HL-60 (cell line): ENCODE data around the gene PWWP2B.

Experiments used
- DNase-seq, 2 experiments: peaks; one replicate each; pipeline ENCODE4 v3.0.0-alpha.2; 2010 to 2020; ENCODE audit warnings: low read depth in 1 of 2, low spot score in 1 of 2
- H3K27ac ChIP-seq: fragments of 250-450 bp; sonication (Bioruptor Pico); replicated peaks from 2 replicates; pipeline ENCODE4 v1.5.1; 2020; ENCODE audit warnings: mild to moderate bottlenecking, moderate library complexity
- H3K27me3 ChIP-seq: fragments of 250-450 bp; sonication (Bioruptor Pico); 2 replicates; pipeline ENCODE4 v1.5.1; 2021; ENCODE audit warnings: mild to moderate bottlenecking, moderate library complexity; ENCODE audit not compliant: insufficient read depth, poor library complexity, severe bottlenecking
- H3K4me3 ChIP-seq: replicated peaks from 2 replicates; pipeline ENCODE4 v1.5.1; 2011; ENCODE audit warnings: mild to moderate bottlenecking, control low read depth, low read length; ENCODE audit not compliant: insufficient read depth
- CTCF ChIP-seq: IDR thresholded peaks from one replicate; pipeline ENCODE4 v1.5.1; 2011; ENCODE audit warnings: low read length, control low read depth, inconsistent platforms; ENCODE audit not compliant: insufficient read depth
- GABPA ChIP-seq: IDR thresholded peaks from 2 replicates; pipeline ENCODE4 v1.6.1; 2012; ENCODE audit warnings: low read depth
- POLR2AphosphoS5 ChIP-seq: IDR thresholded peaks from 2 replicates; pipeline ENCODE4 v1.6.1; 2012; ENCODE audit warnings: low read depth
- REST ChIP-seq: IDR thresholded peaks from 2 replicates; pipeline ENCODE4 v1.6.1; 2012; ENCODE audit warnings: low read depth; ENCODE audit not compliant: insufficient replicate concordance
- SPI1 ChIP-seq: IDR thresholded peaks from 2 replicates; pipeline ENCODE4 v1.6.1; 2012; ENCODE audit warnings: low read depth, mild to moderate bottlenecking, borderline replicate concordance

PWWP2B gene

GRCh38 chr10:132413226-132414205 is 16.5 kb downstream of the PWWP2B start:
- no peak overlapping the region for H3K4me3 ChIP-seq
- no peak overlapping the region for H3K27ac ChIP-seq
- no peak for DNase-seq
- TF ChIP-seq SPI1 (no peak), CTCF (no peak), REST (no peak), POLR2AphosphoS5 (no peak), GABPA (no peak)
- no peaks in the 10 kb centered on the region for H3K27me3 ChIP-seq

- Histone ChIP-seq H3K27me3 (no peaks in the 10 kb centered on the region), H3K4me3 (no peak overlapping the region), H3K27ac (no peak overlapping the region)
- TF ChIP-seq POLR2AphosphoS5 (no peak), SPI1 (no peak), GABPA (no peak), CTCF (no peak), REST (no peak)
- no peak for DNase-seq
Observed at GRCh38 chr10:132414402-132415016, 17.5 kb downstream of the PWWP2B start.

- Histone ChIP-seq H3K27ac (no peak overlapping the region), H3K4me3 (no peak overlapping the region), H3K27me3 (no peaks in the 10 kb centered on the region)
- no peak for TF ChIP-seq REST
- no peak for TF ChIP-seq CTCF
- TF ChIP-seq POLR2AphosphoS5 = no peak
- no peak for TF ChIP-seq SPI1
- no peak for TF ChIP-seq GABPA
- DNase-seq = no peak
Observed at GRCh38 chr10:132415255-132415654, 18.3 kb downstream of the PWWP2B start.
